SK-N-SH treated with all-trans-retinoic acid at 6 μM for 48 hours (cell line): Measurements from ENCODE around the gene GCNT4.

Source experiments
- ARNTL ChIP-seq: fragments of 450-650 bp; formaldehyde crosslinking; IDR thresholded peaks from 2 replicates; pipeline ENCODE4 v1.5.0; 2020; ENCODE audit warnings: low read depth, mild to moderate bottlenecking, moderate library complexity, borderline replicate concordance
- CSRNP3 ChIP-seq: fragments of 250-450 bp; sonication (Bioruptor Pico); IDR thresholded peaks from 2 replicates; pipeline ENCODE4 v1.5.1; 2021; ENCODE audit warnings: mild to moderate bottlenecking, moderate library complexity
- PPARA ChIP-seq: fragments of 250-450 bp; sonication (Bioruptor Pico); IDR thresholded peaks from 2 replicates; pipeline ENCODE4 v1.5.0; 2020; ENCODE audit warnings: mild to moderate bottlenecking, borderline replicate concordance
- RARB ChIP-seq: fragments of 250-450 bp; sonication (Bioruptor Pico); IDR thresholded peaks from 2 replicates; pipeline ENCODE4 v1.8.0; 2021; ENCODE audit warnings: mild to moderate bottlenecking, moderate library complexity
- SNAI2 ChIP-seq: fragments of 250-450 bp; sonication (Bioruptor Pico); IDR thresholded peaks from 2 replicates; pipeline ENCODE4 v1.5.0; 2020; ENCODE audit warnings: mild to moderate bottlenecking, moderate library complexity
- ZFP3 ChIP-seq: fragments of 250-450 bp; sonication (Bioruptor Pico); IDR thresholded peaks from 2 replicates; pipeline ENCODE4 v1.5.0; 2020; ENCODE audit warnings: mild to moderate bottlenecking, moderate library complexity
- ZNF565 ChIP-seq: fragments of 450-650 bp; formaldehyde crosslinking; conservative IDR thresholded peaks from 2 replicates; pipeline ENCODE4 v1.5.0; 2020; ENCODE audit warnings: low read depth, mild to moderate bottlenecking, moderate library complexity
- ZNF8 ChIP-seq: fragments of 450-650 bp; formaldehyde crosslinking; IDR thresholded peaks from 2 replicates; pipeline ENCODE4 v1.5.0; 2020; ENCODE audit warnings: mild to moderate bottlenecking, moderate library complexity

DNA sequence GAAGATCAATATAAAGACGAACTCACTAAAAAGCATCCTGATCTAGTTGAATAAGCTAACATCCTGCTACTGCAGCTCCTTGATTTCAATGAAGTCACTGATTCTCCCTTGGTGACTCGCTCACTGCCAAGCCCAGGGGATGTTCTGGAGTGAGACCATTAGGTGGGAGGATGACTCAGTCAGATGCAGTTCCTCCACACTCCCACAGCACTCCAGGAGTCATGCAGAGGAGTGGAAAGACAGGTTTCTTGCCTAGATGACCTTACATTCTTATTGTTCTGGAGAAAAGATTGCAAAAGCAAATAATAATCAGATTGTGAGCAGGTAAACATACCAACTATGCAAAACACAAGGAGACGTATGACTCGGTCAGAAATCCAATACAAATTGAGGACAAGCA is 15.3 kb downstream of the GCNT4 start:
- TF ChIP-seq CSRNP3 (CRISPR knock-in tag): no peak
- TF ChIP-seq ZNF565 (CRISPR knock-in tag): no peak
- TF ChIP-seq SNAI2 (CRISPR knock-in tag): no peak
- TF ChIP-seq ARNTL (CRISPR knock-in tag): no peak
- no peak for TF ChIP-seq ZFP3 (CRISPR knock-in tag)
- no peak for TF ChIP-seq ZNF8 (CRISPR knock-in tag)
- TF ChIP-seq PPARA (CRISPR knock-in tag): no peak
- TF ChIP-seq RARB (CRISPR knock-in tag): no peak
